Measurements from ENCODE around the gene TCIRG1.

- TF ChIP-seq CTCF (IDR thresholded peaks at IDR 0.05): no peak
- no peak for TF ChIP-seq POLR2A (IDR thresholded peaks at IDR 0.05; ENCODE audit: low read depth)
Measured at GRCh38 chr11:68038226-68038717, 553 bp upstream of the TCIRG1 start.
